ENCODE results near the gene OPTN.

Gene OPTN

GRCh38 chr10:13062803-13063202 lies 37.2 kb upstream of the OPTN start:
- no peaks in the 10 kb centered on the region for H3K27me3 ChIP-seq (ENCODE audit: insufficient read depth, low read length)
- H3K4me2 ChIP-seq (ENCODE audit: low read length), result no peak overlapping the region
- no peaks in the 10 kb centered on the region for H3K79me2 ChIP-seq (ENCODE audit: insufficient read depth, low read length)
- no peak overlapping the region for H3K4me3 ChIP-seq (ENCODE audit: low read depth, low read length, poor library complexity, severe bottlenecking)
- H3F3A ChIP-seq (ENCODE audit: insufficient read depth, low read length), result no peaks in the 10 kb centered on the region
- no peak overlapping the region for H3K27ac ChIP-seq (ENCODE audit: low read depth, low read length, poor library complexity, severe bottlenecking)
- no peaks in the 10 kb centered on the region for H3K4me1 ChIP-seq (ENCODE audit: insufficient read depth, low read length, severe bottlenecking)
- no peaks in the 10 kb centered on the region for H3K9me2 ChIP-seq (ENCODE audit: low read depth, low read length)
- no peak overlapping the region for H3K9ac ChIP-seq (ENCODE audit: low read length)
- TF ChIP-seq EZH2 (IDR thresholded peaks at IDR 0.05; ENCODE audit: borderline replicate concordance, low read length) (no peak), CTCF (IDR thresholded peaks at IDR 0.05; ENCODE audit: low read length) (no peak)
- H3K9me3 ChIP-seq (ENCODE audit: low read length), result no peaks in the 10 kb centered on the region
- no peaks in the 10 kb centered on the region for H4K20me1 ChIP-seq (ENCODE audit: insufficient read depth, low read length)
- H3K36me3 ChIP-seq (ENCODE audit: insufficient read depth, low read length), result no peaks in the 10 kb centered on the region
- H2AFZ ChIP-seq (ENCODE audit: low read length), result no peak overlapping the region

GRCh38 chr10:13066527-13066926 lies 33.4 kb upstream of the OPTN start:
- no peaks in the 10 kb centered on the region for H3K36me3 ChIP-seq (ENCODE audit: insufficient read depth, low read length)
- no peak overlapping the region for H2AFZ ChIP-seq (ENCODE audit: low read length)
- no peak overlapping the region for H3K9ac ChIP-seq (ENCODE audit: low read length)

GRCh38 chr10:13067431-13067830 lies 32.5 kb upstream of the OPTN start:
- no peak overlapping the region for H3K9ac ChIP-seq (ENCODE audit: low read length)
- no peaks in the 10 kb centered on the region for H3K4me1 ChIP-seq (ENCODE audit: insufficient read depth, low read length, severe bottlenecking)
- H3K79me2 ChIP-seq (ENCODE audit: insufficient read depth, low read length), result no peaks in the 10 kb centered on the region
- no peaks in the 10 kb centered on the region for H3F3A ChIP-seq (ENCODE audit: insufficient read depth, low read length)
- no peaks in the 10 kb centered on the region for H3K36me3 ChIP-seq (ENCODE audit: insufficient read depth, low read length)
- no peaks in the 10 kb centered on the region for H3K9me3 ChIP-seq (ENCODE audit: low read length)
- H3K27me3 ChIP-seq (ENCODE audit: insufficient read depth, low read length), result no peaks in the 10 kb centered on the region
- no peak overlapping the region for H3K4me3 ChIP-seq (ENCODE audit: low read depth, low read length, poor library complexity, severe bottlenecking)
- H3K4me2 ChIP-seq (ENCODE audit: low read length), result no peak overlapping the region
- TF ChIP-seq CTCF (IDR thresholded peaks at IDR 0.05; ENCODE audit: low read length), result no peak
- TF ChIP-seq EZH2 (IDR thresholded peaks at IDR 0.05; ENCODE audit: borderline replicate concordance, low read length), result no peak
- no peak overlapping the region for H3K27ac ChIP-seq (ENCODE audit: low read depth, low read length, poor library complexity, severe bottlenecking)
- H2AFZ ChIP-seq (ENCODE audit: low read length), result no peak overlapping the region
- H3K9me2 ChIP-seq (ENCODE audit: low read depth, low read length), result no peaks in the 10 kb centered on the region
- H4K20me1 ChIP-seq (ENCODE audit: insufficient read depth, low read length), result no peaks in the 10 kb centered on the region

More at GRCh38 chr10:13066527-13066926, 33.4 kb upstream of the OPTN start:
- H3F3A ChIP-seq (ENCODE audit: insufficient read depth, low read length), result no peaks in the 10 kb centered on the region
- no peak overlapping the region for H3K4me3 ChIP-seq (ENCODE audit: low read depth, low read length, poor library complexity, severe bottlenecking)
- H3K4me1 ChIP-seq (ENCODE audit: insufficient read depth, low read length, severe bottlenecking), result no peaks in the 10 kb centered on the region
- H3K79me2 ChIP-seq (ENCODE audit: insufficient read depth, low read length), result no peaks in the 10 kb centered on the region
- no peaks in the 10 kb centered on the region for H3K27me3 ChIP-seq (ENCODE audit: insufficient read depth, low read length)
- no peaks in the 10 kb centered on the region for H3K9me3 ChIP-seq (ENCODE audit: low read length)
- H3K4me2 ChIP-seq (ENCODE audit: low read length), result no peak overlapping the region
- no peak overlapping the region for H3K27ac ChIP-seq (ENCODE audit: low read depth, low read length, poor library complexity, severe bottlenecking)
- no peaks in the 10 kb centered on the region for H3K9me2 ChIP-seq (ENCODE audit: low read depth, low read length)
- H4K20me1 ChIP-seq (ENCODE audit: insufficient read depth, low read length), result no peaks in the 10 kb centered on the region
- TF ChIP-seq EZH2 (IDR thresholded peaks at IDR 0.05; ENCODE audit: borderline replicate concordance, low read length) (no peak), CTCF (IDR thresholded peaks at IDR 0.05; ENCODE audit: low read length) (no peak)

Data from OCI-LY1 (cell line).